Testis (tissue), 3 donors: ENCODE measurements around the gene VAMP3. TPM values are rescaled to one million over a fixed set of nuclear protein-coding genes. Genes with fewer than 3 reads are reported as not detected.

ENCODE experiments used
- DNase-seq: peaks from one replicate; pipeline ENCODE4 v3.0.0-alpha.2; 2019
- H3K27ac ChIP-seq, 2 donors: fragments of 200-600 bp; sonication (generic); one replicate each; pipeline ENCODE4 v1.5.1; 2019
- H3K27me3 ChIP-seq: fragments of 200-600 bp; sonication (generic); one replicate; pipeline ENCODE4 v1.5.1; 2019
- H3K36me3 ChIP-seq: fragments of 200-600 bp; sonication (generic); one replicate; pipeline ENCODE4 v1.5.1; 2017; ENCODE audit warnings: low read depth; ENCODE audit errors: missing control alignments
- H3K4me1 ChIP-seq: fragments of 200-600 bp; sonication (generic); one replicate; pipeline ENCODE4 v1.5.1; 2019
- H3K4me3 ChIP-seq, 2 donors: fragments of 200-600 bp; sonication (generic); one replicate each; pipeline ENCODE4 v1.5.1; 2017 to 2019
- H3K9me3 ChIP-seq: fragments of 200-600 bp; sonication (generic); one replicate; pipeline ENCODE4 v1.5.1; 2017
- POLR2A ChIP-seq: fragments of 450-650 bp; IDR thresholded peaks from one replicate; pipeline ENCODE4 v1.6.1; 2017; ENCODE audit warnings: antibody characterized with exemption, mild to moderate bottlenecking, moderate library complexity
- WGBS, 2 donors: methylation state at CpG; one replicate each; pipeline ENCODE4 v1.1.5; 2018; 5-methylcytosine and 5-hydroxymethylcytosine counted together
- intact Hi-C: fragments of 100-400 bp; cut with DNase I; formaldehyde crosslinking; loops from one replicate; pipeline ENCODE4 v1.15.1; 2023; ENCODE audit warnings: low total_unique reads
- polyA plus RNA-seq: library from polyadenylated mRNA; stranded (reverse); fragments of 350-450 nt; fragmentation: Illumina TruSeq; extraction: RNeasy Lipid Tissue Mini Kit (QIAGEN cat#74804); gene quantifications from one replicate; pipeline ENCODE4 v1.2.3, GENCODE V29; 2014; ENCODE audit warnings: low read depth, low replicate concordance; ENCODE audit not compliant: insufficient read depth
- total RNA-seq, 2 donors: library from RNA; depleted of rRNA; stranded (reverse); fragments of >200 nt; gene quantifications; one replicate each; pipeline ENCODE4 v1.2.3, GENCODE V29; 2016
- TF ChIP-seq, protein P1 (sequence below), 3 experiments: fragments of 450-650 bp in 2 of 3; fragments of 200-600 bp in 1 of 3; sonication (generic) in 1 of 3; IDR thresholded peaks; one replicate each; pipeline ENCODE4 v1.5.1; 2016 to 2019; ENCODE audit warnings: antibody characterized with exemption in 3 of 3, mild to moderate bottlenecking in 2 of 3, moderate library complexity in 1 of 3

VAMP3 gene
- total and polyA plus RNA-seq, 3 donors from 2014 or later: 77.3 to 99.5 (median 95.5) TPM

DNA sequence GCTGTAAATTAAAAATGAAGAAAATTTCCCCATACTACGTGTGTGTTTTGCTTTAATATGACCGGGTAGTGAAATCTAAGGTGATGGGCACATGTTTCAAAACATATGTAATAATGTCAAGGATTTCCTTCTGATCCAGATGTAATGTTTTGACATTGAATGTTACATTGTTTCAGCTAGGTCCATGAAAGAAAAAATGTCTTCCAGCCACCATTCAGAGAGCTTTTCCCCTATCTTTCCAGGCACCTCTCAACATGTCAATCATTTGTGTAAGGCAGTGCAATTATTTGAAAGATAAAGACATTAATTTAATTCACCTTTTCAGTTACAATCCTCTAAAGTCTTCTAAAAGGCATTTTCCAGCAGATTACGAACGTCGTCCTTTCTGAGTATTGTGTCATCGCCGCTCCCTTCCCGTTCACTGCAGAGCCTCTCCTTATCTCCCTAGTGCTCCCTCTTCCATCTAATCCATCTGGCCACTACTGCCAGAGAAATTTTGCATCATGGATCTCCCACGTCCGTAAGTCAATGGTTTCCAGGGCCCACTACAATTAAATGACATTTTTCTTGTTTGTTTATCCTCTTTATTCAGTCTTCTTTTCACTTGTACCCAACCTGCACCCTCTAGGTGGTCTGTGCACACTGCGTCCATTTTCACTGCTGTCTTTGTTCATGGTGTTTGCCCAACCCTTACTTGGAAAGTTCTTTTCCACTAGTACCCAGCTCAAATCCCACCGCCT, 1.3 kb upstream of the VAMP3 start:
- WGBS, 2 donors: 43 to 48% methylated on average over 12 of the region's 12 CpGs
- Histone ChIP-seq H3K27ac (no peak overlapping the region), H3K36me3 (no peaks in the 10 kb centered on the region), H3K4me3 (peak overlapping the region in 1 of 2 donors; percentile 96), H3K4me1 (peaks cover 11% of the 10 kb centered on the region), H3K9me3 (no peaks in the 10 kb centered on the region), H3K27me3 (no peaks in the 10 kb centered on the region)
- TF ChIP-seq, protein P1, sequence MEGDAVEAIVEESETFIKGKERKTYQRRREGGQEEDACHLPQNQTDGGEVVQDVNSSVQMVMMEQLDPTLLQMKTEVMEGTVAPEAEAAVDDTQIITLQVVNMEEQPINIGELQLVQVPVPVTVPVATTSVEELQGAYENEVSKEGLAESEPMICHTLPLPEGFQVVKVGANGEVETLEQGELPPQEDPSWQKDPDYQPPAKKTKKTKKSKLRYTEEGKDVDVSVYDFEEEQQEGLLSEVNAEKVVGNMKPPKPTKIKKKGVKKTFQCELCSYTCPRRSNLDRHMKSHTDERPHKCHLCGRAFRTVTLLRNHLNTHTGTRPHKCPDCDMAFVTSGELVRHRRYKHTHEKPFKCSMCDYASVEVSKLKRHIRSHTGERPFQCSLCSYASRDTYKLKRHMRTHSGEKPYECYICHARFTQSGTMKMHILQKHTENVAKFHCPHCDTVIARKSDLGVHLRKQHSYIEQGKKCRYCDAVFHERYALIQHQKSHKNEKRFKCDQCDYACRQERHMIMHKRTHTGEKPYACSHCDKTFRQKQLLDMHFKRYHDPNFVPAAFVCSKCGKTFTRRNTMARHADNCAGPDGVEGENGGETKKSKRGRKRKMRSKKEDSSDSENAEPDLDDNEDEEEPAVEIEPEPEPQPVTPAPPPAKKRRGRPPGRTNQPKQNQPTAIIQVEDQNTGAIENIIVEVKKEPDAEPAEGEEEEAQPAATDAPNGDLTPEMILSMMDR (IDR thresholded peaks at IDR 0.05): no peak
- no peak for TF ChIP-seq POLR2A
- DNase-seq: no peak
- intact Hi-C loops: no loop called here

DNA sequence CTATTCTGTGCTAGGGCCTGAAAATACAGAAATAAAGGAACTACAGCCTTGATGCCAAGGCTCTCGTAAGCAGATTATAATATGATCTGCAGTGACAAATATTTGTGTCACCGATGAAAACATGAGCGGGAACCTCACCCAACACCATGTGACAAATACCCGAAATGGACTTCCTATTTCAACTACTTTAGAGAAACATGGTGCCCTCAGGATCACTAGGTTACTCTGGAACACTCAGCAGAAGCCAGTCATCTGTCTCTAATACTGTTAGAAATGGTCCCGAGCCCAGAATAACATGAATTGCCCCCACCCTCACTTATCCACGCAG, 463 bp upstream of the VAMP3 start:
- Histone ChIP-seq H3K4me1 (peaks cover 11% of the 10 kb centered on the region), H3K9me3 (no peaks in the 10 kb centered on the region), H3K36me3 (no peaks in the 10 kb centered on the region), H3K27me3 (no peaks in the 10 kb centered on the region), H3K27ac (peak overlapping the region; percentile 80 to 91), H3K4me3 (peak overlapping the region; percentile 86 to 96)
- TF ChIP-seq, protein P1 (IDR thresholded peaks at IDR 0.05): no peak
- TF ChIP-seq POLR2A: no peak
- WGBS, 2 donors: 20 to 25% methylated on average over 6 of the region's 6 CpGs
- no peak for DNase-seq
- intact Hi-C loops: no loop called here

DNA sequence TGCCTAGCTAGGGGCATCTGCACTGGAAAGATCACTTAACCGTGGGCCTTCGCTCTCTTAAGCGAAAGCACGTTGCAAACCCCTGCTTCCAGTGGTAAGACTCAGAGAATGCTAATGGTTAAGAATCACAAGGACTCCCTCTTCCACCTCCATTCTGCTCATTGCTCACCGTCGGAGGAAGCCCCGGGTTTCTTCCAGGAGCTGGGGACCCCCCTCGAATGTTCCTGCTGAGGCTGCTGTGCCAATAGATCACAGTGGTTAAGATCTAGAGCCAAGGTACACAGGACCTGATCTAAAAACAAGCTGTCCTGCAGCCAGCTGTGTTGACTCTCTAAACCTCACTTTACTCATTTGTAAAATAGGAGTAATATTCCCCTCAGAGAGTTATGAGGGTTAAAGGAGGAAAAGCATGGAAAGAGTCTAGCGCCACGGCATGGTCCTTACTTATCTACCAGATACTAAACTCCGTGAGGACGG, 765 bp downstream of the VAMP3 start:
- intact Hi-C loops: no loop called here
- DNase-seq: no peak
- H3K4me3 ChIP-seq: peak overlapping the region; percentile 86 to 96
- no peaks in the 10 kb centered on the region for H3K27me3 ChIP-seq
- H3K36me3 ChIP-seq: no peaks in the 10 kb centered on the region
- peak overlapping the region; percentile 80 to 91 for H3K27ac ChIP-seq
- H3K9me3 ChIP-seq: no peaks in the 10 kb centered on the region
- no peak for TF ChIP-seq POLR2A
- TF ChIP-seq, protein P1 (IDR thresholded peaks at IDR 0.05): no peak
- 9 to 11% methylated on average over 12 of the region's 12 CpGs for WGBS, 2 donors
- H3K4me1 ChIP-seq: peaks cover 11% of the 10 kb centered on the region

DNA sequence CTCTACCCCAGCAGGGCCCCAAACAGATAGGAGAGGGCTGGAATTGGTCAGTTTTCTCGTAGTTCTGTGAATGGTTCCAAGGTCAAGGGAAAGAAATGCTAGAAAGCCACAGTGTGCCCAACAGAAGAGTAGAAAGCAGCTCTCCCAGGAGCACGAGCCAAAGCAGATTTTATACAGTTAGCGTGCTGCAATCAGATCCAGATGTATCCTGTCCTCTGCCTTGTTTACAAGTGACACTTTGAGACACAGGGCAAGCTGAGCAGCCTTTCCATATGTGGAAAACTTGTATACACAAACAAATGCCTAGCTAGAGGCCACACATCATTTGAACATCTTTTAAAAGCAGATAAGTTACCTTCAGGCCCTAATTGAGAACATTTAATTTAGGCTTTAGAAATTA, 6.5 kb downstream of the VAMP3 start:
- TF ChIP-seq, protein P1 (IDR thresholded peaks at IDR 0.05): no peak
- TF ChIP-seq POLR2A: no peak
- no peak overlapping the region for H3K4me3 ChIP-seq
- H3K27ac ChIP-seq: no peak overlapping the region
- no peaks in the 10 kb centered on the region for H3K36me3 ChIP-seq
- WGBS, 2 donors: 59 to 62% methylated on average over 3 of the region's 3 CpGs
- no peaks in the 10 kb centered on the region for H3K9me3 ChIP-seq
- H3K27me3 ChIP-seq: no peaks in the 10 kb centered on the region
- peaks cover 4% of the 10 kb centered on the region for H3K4me1 ChIP-seq
- intact Hi-C loops: no loop called here
- no peak for DNase-seq

DNA sequence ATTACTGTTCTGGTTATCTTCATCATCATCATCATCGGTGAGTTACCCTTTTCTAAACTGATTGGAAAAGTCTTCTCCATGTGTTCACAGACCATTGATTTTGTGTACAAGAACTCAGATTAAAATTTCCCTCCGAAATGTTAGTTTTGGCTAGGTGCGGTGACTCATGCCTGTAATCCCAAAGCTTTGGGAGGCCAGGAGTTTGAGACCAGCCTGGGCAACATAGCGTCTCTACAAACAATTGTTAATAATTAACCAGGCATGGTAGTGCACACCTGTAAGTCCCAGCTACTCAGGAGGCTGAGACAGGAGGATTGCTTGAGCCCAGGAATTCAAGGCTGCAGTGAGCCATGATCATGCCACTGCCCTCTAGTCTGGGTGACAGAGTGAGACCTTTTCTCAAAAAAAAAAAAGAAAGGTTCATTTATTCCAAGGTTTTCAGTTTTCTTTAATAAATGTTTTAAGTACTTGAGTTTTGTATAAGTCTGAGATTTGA, 7.1 kb downstream of the VAMP3 start:
- no peak for DNase-seq
- H3K4me3 ChIP-seq: no peak overlapping the region
- no peaks in the 10 kb centered on the region for H3K36me3 ChIP-seq
- H3K4me1 ChIP-seq: peaks cover 6% of the 10 kb centered on the region
- H3K27ac ChIP-seq: no peak overlapping the region
- 88 to 94% methylated on average over 4 of the region's 4 CpGs for WGBS, 2 donors
- H3K9me3 ChIP-seq: no peaks in the 10 kb centered on the region
- H3K27me3 ChIP-seq: no peaks in the 10 kb centered on the region
- intact Hi-C loops: no loop called here
- TF ChIP-seq, protein P1 (IDR thresholded peaks at IDR 0.05): no peak
- no peak for TF ChIP-seq POLR2A
